DMS79 treated with DMSO at 0.1 percent for 48 hours (cell line): ENCODE data around the gene MOB3A.

Source experiments
- DNase-seq: peaks from one replicate; lab custom pipeline; 2025; lab: John Stamatoyannopoulos, UW

The MOB3A gene

GRCh38 chr19:2059422-2060201, 36.5 kb downstream of the MOB3A start:
- DNase-seq = peak; percentile 43

- no peak for DNase-seq
Observed at GRCh38 chr19:2058570-2059421, 37.3 kb downstream of the MOB3A start.

- no peak for DNase-seq
Observed at GRCh38 chr19:2057484-2058469, 38.3 kb downstream of the MOB3A start.

GRCh38 chr19:2056837-2057192, 39.3 kb downstream of the MOB3A start:
- DNase-seq = no peak

- no peak for DNase-seq
Observed at GRCh38 chr19:2055931-2056836, 39.9 kb downstream of the MOB3A start.

GRCh38 chr19:2054763-2055162, 41.4 kb downstream of the MOB3A start:
- DNase-seq = no peak

GRCh38 chr19:2053601-2054389, 42.3 kb downstream of the MOB3A start:
- no peak for DNase-seq

GRCh38 chr19:2051773-2052704, 44.1 kb downstream of the MOB3A start:
- DNase-seq = no peak

GRCh38 chr19:2050991-2051772, 44.9 kb downstream of the MOB3A start, which contains the start of gene MKNK2:
TSS of gene MKNK2 (minus strand) at chr19:2051244. CDS start at chr19:2050851, 393 bp downstream.
- DNase-seq = peak; percentile 81

GRCh38 chr19:2050349-2050990, 45.7 kb downstream of the MOB3A start:
- no peak for DNase-seq

- peak; percentile 42 for DNase-seq
Observed at GRCh38 chr19:2049741-2050348, 46.3 kb downstream of the MOB3A start.

GRCh38 chr19:2048959-2049740, 47.0 kb downstream of the MOB3A start:
- no peak for DNase-seq

GRCh38 chr19:2048104-2048958, 47.8 kb downstream of the MOB3A start:
- no peak for DNase-seq

GRCh38 chr19:2047449-2048103, 48.5 kb downstream of the MOB3A start:
- DNase-seq = no peak

GRCh38 chr19:2047076-2047448, 49.1 kb downstream of the MOB3A start:
- no peak for DNase-seq
